ENCODE measurements around the gene CACTIN. TPM values are rescaled to one million over a fixed set of nuclear protein-coding genes. Genes with fewer than 3 reads are reported as not detected.
A peak's percentile ranks its signal among the peaks of the same experiment; 100 is the strongest.

The CACTIN gene
- total RNA-seq (10 to 100 TPM in 3 of 6 donors, 1 to 10 TPM in 3; 6.8 to 14.6 (median 10.4) TPM), polyA plus RNA-seq (10 to 100 TPM; 17.4 to 27.2 TPM)

DNA sequence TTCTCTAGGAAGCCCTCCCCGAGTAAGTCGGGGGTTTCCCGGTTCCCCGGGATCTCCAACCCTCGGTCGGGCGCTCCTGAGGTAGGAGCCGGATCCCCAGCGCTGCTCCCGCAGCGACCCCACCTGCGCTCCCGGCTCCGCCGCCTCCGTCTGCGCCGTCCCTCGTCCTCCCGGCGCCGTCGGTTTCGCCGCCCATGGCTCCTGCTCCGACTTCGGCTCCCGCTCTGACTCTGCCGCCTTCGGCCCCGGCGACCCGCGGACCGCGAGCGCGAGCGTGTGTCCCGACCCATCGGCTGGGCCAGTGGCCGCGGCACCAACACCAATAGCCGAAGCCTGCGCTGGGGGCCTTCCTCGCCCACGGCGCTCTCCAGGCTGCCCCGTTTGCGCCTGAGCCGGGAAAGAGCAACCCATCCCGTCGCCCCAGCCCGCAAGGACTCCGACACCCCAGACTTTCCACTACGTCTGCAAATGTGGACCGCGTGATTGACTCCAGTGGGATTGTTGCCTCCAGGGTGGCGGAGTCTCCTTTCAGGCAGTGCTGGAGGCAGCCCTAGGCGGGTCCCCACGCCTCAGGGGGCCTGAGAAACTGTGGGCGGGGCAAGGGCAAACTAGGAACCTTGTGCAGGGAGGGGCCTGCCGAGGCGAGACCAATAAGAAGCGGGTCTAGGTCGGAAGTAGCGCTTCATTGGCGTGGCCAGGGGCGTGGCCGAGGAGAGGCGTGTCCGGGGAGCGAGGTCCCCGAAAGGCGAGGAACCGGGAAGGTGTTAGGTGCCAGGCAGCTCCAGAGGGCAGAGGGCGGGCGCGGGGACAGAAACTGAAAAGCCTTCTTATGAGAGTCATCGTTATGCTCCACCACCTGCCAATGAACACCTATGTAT is at the start of gene CACTIN:
TSS of gene CACTIN (minus strand) at position 318 of the 878 bp plus-strand sequence. CDS start at position 290, 28 bp downstream.
- H3K27me3 ChIP-seq = no peaks in the 10 kb centered on the region
- no peaks in the 10 kb centered on the region for H3K9me3 ChIP-seq
- FAIRE-seq (peak; percentile 92), ATAC-seq (peak; percentile 98 to 99 (median 98)), DNase-seq (peak; percentile 97 to 100 (median 99))
- TF ChIP-seq, protein P1, sequence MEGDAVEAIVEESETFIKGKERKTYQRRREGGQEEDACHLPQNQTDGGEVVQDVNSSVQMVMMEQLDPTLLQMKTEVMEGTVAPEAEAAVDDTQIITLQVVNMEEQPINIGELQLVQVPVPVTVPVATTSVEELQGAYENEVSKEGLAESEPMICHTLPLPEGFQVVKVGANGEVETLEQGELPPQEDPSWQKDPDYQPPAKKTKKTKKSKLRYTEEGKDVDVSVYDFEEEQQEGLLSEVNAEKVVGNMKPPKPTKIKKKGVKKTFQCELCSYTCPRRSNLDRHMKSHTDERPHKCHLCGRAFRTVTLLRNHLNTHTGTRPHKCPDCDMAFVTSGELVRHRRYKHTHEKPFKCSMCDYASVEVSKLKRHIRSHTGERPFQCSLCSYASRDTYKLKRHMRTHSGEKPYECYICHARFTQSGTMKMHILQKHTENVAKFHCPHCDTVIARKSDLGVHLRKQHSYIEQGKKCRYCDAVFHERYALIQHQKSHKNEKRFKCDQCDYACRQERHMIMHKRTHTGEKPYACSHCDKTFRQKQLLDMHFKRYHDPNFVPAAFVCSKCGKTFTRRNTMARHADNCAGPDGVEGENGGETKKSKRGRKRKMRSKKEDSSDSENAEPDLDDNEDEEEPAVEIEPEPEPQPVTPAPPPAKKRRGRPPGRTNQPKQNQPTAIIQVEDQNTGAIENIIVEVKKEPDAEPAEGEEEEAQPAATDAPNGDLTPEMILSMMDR (IDR thresholded peaks at IDR 0.05) = no peak
- WGBS, 2 donors = 0% methylated on average over 80 of the region's 80 CpGs
- peak within 1 kb of the TSS; percentile 90 to 100 (median 96) for H3K4me3 ChIP-seq
- intact Hi-C loops (cut with DNase I) = no loop called here
- no peaks in the 10 kb centered on the region for H3K36me3 ChIP-seq
- peak within 1 kb of the TSS; percentile 91 to 98 (median 94) for H3K27ac ChIP-seq
- H3K4me1 ChIP-seq = peaks cover 0 to 13% (median 7%) of the 10 kb centered on the region in 3 donors

DNA sequence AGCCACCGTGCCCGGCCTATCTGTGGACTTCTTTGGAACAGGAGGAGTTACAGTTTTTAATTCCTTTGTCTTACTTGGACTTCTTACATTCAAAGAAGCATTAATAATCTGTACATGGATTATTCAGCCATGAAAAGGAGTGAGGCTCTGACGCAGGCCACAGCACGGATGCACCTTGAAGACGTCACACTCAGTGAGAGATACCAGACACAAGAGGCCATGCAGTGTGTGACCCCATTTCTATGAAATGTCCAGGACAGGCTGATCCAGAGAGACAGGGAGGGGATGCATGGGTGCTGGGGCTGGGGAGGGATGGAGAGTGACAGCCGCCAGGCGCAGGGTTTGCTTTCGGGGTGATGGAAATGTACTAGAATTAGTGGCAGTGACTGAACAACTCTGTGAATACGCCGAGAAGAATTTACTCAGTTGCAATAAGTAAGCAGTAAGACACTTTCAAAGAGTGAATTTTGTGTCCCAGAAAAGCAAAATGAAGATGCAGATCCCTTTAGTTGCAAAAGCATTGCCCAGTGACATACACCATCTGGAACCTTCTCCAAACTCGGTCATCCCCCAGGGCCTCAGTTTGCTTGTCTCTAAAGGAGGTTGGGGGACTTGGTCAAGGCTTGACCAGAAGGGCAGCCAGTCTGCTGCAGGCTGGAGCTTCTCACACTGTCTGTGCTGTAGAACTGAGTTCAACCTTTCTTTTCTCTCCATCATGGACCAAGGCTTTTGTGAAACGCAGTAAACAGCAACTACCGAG is 48.4 kb upstream of the CACTIN start:
- DNase-seq = no peak
- no peaks in the 10 kb centered on the region for H3K36me3 ChIP-seq
- intact Hi-C loops (cut with DNase I) = loop anchor here in 1 of 3 donors (10.0 kb wide), 1 partner anchor 140 kb away; no protein-coding TSS in a partner anchor
- no peak for ATAC-seq
- no peak overlapping the region for H3K27ac ChIP-seq
- H3K27me3 ChIP-seq = no peaks in the 10 kb centered on the region
- no peak for FAIRE-seq
- no peaks in the 10 kb centered on the region for H3K4me1 ChIP-seq
- TF ChIP-seq, protein P1 (IDR thresholded peaks at IDR 0.05) = no peak
- no peak overlapping the region for H3K4me3 ChIP-seq
- WGBS, 2 donors = 93 to 95% methylated on average over 13 of the region's 13 CpGs
- H3K9me3 ChIP-seq = no peaks in the 10 kb centered on the region

DNA sequence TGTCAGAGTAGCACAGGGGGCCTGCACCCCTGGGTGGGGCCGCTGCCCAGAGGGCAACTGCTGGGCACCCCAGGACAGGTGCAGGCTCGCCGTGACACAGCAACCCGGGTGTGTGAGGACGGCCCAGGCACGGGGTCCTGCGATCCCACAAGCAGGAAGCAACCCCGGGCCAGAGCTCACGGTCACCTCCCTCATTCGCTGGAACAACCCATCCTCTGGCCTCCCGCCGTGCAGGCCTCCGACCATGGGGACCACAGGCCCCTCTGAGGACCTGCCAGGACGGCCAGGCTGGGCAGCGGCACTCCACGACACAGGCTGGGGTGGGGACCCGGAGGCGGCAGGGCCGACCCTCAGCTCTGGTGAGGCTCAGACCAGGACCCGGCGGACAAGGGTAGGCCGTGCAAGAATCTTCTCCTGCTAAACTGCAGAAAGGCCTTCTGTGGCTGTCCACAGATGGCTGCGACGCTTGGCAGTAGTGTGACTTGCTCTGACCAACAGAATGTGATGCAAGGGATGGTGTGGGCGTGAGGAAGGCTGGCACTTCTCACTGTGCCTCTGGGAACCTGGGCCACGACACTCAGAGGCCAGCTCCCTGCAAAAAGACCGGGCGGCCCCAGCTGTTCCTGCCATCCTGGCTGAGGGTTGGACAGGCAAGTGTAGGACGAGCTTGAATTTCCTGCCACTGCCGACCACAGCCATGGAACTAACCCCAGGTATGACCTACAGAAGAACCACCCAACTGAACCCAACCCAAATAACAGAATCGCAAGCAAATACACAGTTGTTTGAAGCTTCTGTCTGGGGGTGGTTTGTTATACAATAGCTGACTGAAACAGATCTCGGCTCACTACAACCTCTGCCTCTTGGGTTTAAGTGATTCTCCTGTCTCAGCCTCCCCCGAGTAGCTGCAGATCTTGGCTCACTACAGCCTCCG is 47.2 kb upstream of the CACTIN start:
- Histone ChIP-seq H3K36me3 (no peaks in the 10 kb centered on the region), H3K4me1 (no peaks in the 10 kb centered on the region), H3K9me3 (no peaks in the 10 kb centered on the region), H3K4me3 (no peak overlapping the region), H3K27ac (no peak overlapping the region), H3K27me3 (no peaks in the 10 kb centered on the region)
- ATAC-seq (no peak), DNase-seq (peak in 1 of 6 donors; percentile 66), FAIRE-seq (no peak)
- WGBS, 2 donors = 96 to 98% methylated on average over 33 to 34 of the region's 34 CpGs
- intact Hi-C loops (cut with DNase I) = loop anchor here in 1 of 3 donors (10.0 kb wide), 1 partner anchor 141 kb away; no protein-coding TSS in a partner anchor
- TF ChIP-seq, protein P1 (IDR thresholded peaks at IDR 0.05) = no peak

DNA sequence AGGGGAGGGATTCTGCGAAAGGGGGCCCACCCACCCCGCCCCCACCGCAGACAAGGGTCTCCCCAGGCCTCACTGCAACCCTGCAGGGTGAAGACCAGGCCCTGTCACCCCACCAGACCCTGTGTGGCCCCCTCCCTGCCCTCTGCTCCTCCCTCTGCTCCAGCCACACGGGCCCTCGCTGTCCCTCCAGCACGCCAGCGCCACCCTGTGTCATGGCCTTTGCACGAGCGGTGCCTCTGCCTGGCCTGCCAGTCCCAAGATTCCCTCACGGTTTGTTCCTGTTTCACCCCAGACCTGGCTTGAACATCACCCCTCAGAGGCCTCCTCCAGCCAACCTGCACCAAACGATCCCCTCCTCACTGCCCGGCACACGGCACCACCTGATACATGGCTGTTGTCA is 46.4 kb upstream of the CACTIN start:
- intact Hi-C loops (cut with DNase I) = loop anchor here in 1 of 3 donors (10.0 kb wide), 1 partner anchor 142 kb away; no protein-coding TSS in a partner anchor
- no peaks in the 10 kb centered on the region for H3K27me3 ChIP-seq
- DNase-seq = peak in 1 of 6 donors; percentile 54
- no peaks in the 10 kb centered on the region for H3K9me3 ChIP-seq
- TF ChIP-seq, protein P1 (IDR thresholded peaks at IDR 0.05) = no peak
- no peak for ATAC-seq
- no peak for FAIRE-seq
- H3K27ac ChIP-seq = no peak overlapping the region
- no peak overlapping the region for H3K4me3 ChIP-seq
- no peaks in the 10 kb centered on the region for H3K4me1 ChIP-seq
- H3K36me3 ChIP-seq = no peaks in the 10 kb centered on the region
- 92 to 97% methylated on average over 13 of the region's 13 CpGs for WGBS, 2 donors
